GM21381 (cell line): Measurements from ENCODE around the gene LOC101059915.
A peak's percentile ranks its signal among the peaks of the same experiment; 100 is the strongest.

Source experiments
- ATAC-seq: cut with Tn5 transposase; IDR thresholded peaks from one replicate; pipeline ENCODE4 v1.9.1; 2021; ENCODE audit warnings: mild to moderate bottlenecking, moderate library complexity; ENCODE audit not compliant: unreplicated experiment

Gene LOC101059915

GRCh38 chrX:71667328-71668247 lies at the start of gene LOC101059915:
Gene LOC101059915, plus strand, starts transcription at chrX:71667546.
- ATAC-seq = no peak

- ATAC-seq = no peak
These were observed 49.6 kb upstream of the LOC101059915 start for GRCh38 chrX:71617742-71618141.

- ATAC-seq = peak; percentile 49
These were observed 49.0 kb upstream of the LOC101059915 start, which contains the start of gene CXCR3 for GRCh38 chrX:71618303-71618721. Gene CXCR3, minus strand, starts transcription at chrX:71618511. Its CDS starts 62 bp downstream, at chrX:71618449.

DNA sequence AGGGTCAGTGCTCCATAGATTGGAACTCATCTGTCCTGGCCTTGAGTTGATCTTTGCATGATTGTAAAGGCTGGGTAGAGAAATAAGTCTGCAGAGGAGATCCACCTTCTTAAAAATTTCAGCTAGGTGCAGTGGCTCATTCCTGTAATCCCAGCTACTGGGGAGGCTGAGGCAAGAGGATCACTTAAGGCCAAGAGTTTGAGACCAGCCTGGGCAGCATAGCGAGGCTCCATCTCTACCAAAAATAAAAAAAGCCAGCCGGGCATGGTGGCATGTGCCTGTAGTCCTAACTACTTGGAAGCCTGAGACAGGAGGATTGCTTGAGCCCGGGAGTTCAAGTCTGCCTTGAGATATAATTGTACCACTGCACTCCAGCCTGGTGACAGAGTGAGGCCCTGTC lies 48.6 kb upstream of the LOC101059915 start:
- ATAC-seq = no peak

DNA sequence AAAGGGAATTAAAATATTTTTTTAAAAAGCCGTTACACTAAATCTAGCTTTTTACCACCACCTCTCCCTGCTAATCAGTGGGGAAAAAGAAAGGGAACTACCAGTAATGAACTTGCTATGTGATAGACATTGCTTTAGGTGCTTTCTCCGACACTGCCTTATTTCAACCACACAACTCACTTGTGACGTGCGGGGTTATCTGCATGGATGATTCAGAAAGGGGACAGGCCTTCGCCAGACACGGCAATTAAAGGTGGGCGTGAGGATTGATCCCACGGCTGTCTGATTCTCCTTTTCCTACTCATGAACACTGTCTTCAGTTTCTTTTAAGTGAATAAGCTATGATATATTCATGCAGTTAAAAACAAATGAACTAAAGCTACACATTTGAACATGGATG lies 48.2 kb upstream of the LOC101059915 start:
- no peak for ATAC-seq

DNA sequence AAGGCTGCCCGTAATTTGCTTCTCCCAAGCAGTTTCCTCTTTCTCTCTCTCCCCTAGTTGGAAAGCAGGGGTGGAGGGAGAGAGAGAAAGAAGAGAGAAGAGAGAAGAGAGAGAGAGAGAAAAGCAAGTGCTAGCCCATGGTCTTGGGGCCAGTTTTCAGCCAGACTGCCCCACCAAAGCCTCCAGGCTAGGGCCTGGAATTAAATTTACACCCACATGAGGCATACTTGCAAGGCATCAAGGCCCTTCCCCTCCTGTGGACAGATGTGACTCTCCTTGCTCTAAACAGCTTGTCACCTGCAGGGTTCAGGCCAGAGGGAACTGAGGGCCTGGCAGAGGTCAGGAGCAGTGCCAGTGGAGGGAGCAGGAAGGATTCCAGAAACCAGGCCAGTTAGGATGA lies 47.4 kb upstream of the LOC101059915 start:
- ATAC-seq = no peak

GRCh38 chrX:71621603-71622002 lies 45.7 kb upstream of the LOC101059915 start:
- no peak for ATAC-seq

DNA sequence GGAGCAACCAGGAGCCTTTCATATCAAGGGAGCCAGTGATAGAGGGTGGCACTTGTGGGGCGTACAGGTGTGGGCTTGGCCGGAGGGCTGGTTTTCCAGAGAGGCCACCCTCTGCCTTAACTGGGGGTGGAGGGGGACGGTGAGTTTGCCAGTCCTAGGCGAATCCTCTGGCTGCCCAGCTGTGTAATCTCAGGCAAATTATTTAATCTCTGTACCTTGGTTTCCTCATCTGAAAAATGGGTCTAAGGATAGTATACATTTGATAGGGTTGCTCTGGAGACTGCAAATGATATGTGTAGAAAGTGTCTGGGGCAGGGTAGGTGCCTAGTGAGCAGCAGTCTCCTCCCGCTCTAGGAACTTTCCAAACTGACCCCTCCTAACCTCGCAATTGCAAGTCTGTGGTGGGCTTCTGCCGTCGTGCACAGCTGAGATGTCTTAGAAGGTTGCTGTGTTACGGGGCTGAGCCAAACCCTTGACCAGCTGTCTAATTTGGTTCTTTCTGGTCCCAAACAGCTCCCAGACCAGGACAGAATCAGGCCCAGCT lies 45.2 kb upstream of the LOC101059915 start:
- ATAC-seq = no peak

GRCh38 chrX:71622576-71623450 lies 44.5 kb upstream of the LOC101059915 start:
- peak; percentile 65 for ATAC-seq

- ATAC-seq = no peak
These were observed 43.6 kb upstream of the LOC101059915 start for GRCh38 chrX:71623714-71624113.

DNA sequence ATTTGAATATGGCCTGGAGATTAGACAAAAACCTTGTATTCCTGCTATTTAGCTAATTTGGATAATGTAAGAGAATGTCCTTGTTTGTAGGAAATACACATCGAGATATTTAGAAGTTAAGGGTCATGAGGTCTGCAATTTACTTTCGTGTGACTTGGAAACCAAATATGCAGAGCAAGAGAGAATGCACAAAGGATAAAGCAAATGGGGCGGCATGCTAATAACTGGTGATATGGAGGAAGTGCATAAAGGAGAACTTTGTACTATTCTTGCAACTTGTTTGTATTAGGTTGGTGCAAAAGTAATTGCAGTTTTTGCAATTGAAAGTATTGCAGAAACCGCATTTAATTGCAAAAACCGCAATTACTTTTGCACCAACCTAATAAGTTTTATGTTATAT lies 41.9 kb upstream of the LOC101059915 start:
- no peak for ATAC-seq

GRCh38 chrX:71626576-71626975 lies 40.8 kb upstream of the LOC101059915 start:
- ATAC-seq = no peak

- no peak for ATAC-seq
These were observed 39.5 kb upstream of the LOC101059915 start for GRCh38 chrX:71627588-71628404.

DNA sequence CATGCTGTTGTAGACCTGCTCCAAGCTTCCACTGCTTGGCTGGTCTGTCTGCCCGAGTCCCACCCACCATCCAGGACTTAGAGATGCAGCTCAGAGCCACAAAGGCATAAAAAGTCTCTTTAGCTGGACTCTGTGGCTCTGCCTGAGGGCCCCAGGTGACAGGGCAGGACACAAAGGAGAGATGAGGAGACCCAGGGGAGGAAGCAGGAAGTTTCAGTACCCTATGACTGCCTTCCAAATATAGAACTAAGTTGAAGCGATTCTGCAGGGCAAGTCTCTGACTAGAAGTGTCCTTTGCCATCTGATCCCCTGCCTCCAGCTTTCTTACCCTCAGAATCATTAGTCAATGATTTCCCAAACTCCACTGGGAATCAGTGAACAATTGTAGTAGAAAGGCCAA lies 37.9 kb upstream of the LOC101059915 start:
- peak; percentile 66 for ATAC-seq

- peak; percentile 37 for ATAC-seq
These were observed 34.3 kb upstream of the LOC101059915 start for GRCh38 chrX:71632923-71633657.

GRCh38 chrX:71634366-71634765 lies 33.0 kb upstream of the LOC101059915 start:
- no peak for ATAC-seq

DNA sequence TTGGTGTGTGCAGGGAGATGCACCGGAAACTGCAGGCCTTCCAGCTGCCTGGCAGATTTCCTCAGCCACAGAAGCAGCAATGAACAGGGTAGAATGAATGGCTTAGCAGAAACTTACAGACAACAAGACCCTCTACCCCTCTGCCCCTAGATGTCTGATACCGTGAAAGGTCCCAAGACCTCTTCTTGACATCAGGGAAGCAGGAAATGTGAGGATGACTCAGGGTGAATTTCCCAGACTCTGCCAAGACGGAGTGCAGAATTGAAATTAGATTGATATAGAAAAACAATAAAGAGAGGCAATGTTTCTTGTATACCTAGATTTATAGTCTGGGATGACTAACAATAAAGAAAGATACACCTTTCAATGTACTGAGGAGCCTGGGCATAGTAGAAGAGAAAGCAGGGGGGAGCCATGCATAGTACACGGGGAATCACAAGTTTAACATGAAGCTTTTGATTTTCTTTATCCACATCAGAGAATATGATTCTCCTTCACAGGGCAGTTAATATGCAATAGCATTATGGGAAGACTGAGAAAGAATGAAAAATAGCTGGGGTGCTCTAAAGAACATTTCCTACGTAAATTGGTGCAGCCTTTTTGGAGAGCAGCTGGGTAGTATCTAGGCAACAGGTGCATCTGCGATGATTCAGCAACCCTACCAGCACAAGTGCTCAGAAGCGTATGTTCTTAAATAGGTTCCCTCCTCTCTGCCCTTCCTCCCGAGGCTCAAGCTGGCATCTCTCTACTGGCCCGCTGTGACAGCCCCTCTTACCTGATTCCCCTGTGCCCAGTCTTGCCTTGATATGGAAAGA lies 30.7 kb upstream of the LOC101059915 start:
- no peak for ATAC-seq

DNA sequence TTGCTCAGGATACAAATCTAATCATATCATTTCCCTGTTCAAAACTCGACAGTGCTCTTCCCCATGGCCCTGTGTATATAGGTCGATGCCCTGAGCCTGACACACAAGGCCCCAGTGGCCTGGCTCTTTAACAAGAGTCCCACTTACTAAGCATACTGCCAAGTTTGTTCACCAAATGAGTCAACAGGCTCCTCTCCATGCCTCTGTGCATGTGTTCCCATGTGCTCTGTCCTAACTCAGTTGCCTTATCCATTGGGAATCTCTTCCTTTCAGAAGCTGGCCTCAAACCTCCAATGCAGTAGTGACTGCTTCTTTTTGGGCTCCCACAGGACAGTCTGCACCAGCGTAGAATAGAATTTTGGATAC lies 30.1 kb upstream of the LOC101059915 start:
- no peak for ATAC-seq

- no peak for ATAC-seq
These were observed 29.5 kb upstream of the LOC101059915 start for GRCh38 chrX:71637848-71638247.
